Upper lobe of right lung (tissue), 1 donor: ENCODE measurements around the gene UNG. TPM values are rescaled to one million over a fixed set of nuclear protein-coding genes. Genes with fewer than 3 reads are reported as not detected.

Source experiments
- ATAC-seq: fragments of 200-7000 bp; cut with Tn5 transposase; one replicate; pipeline ENCODE4 v1.9.1; 2020; ENCODE audit warnings: mild to moderate bottlenecking, moderate library complexity
- DNase-seq: peaks from one replicate; pipeline ENCODE4 v3.0.0-alpha.2; 2020
- H3K27ac ChIP-seq: fragments of 200-600 bp; one replicate; pipeline ENCODE4 v1.8.0; 2022
- H3K27me3 ChIP-seq: fragments of 200-600 bp; one replicate; pipeline ENCODE4 v1.8.0; 2022; ENCODE audit warnings: mild to moderate bottlenecking
- H3K36me3 ChIP-seq: fragments of 200-600 bp; one replicate; pipeline ENCODE4 v1.8.0; 2022
- H3K4me1 ChIP-seq: fragments of 200-600 bp; one replicate; pipeline ENCODE4 v1.8.0; 2022
- H3K4me3 ChIP-seq: fragments of 200-600 bp; one replicate; pipeline ENCODE4 v1.8.0; 2022; ENCODE audit warnings: mild to moderate bottlenecking
- H3K9me3 ChIP-seq: fragments of 200-600 bp; one replicate; pipeline ENCODE4 v1.8.0; 2022
- CTCF ChIP-seq: fragments of 200-600 bp; IDR thresholded peaks from one replicate; pipeline ENCODE4 v1.8.0; 2022; ENCODE audit warnings: antibody characterized with exemption
- intact Hi-C: fragments of 100-400 bp; cut with DNase I; formaldehyde crosslinking; loops from one replicate; pipeline ENCODE4 v1.11.0; 2022
- total RNA-seq: library from RNA; stranded (reverse); fragmentation: NEBNext Ultra II Directional; extraction: Animal tissue kit (Norgen Biotek cat#: 25700); gene quantifications from one replicate; pipeline ENCODE4 v1.2.1, GENCODE V29; 2021
- donor health status: DM: no; HTN: yes; CAD: no; lungs with severe emphysema.

UNG gene
- total RNA-seq, 1 donor from 2014 or later, result 18.2 TPM

DNA sequence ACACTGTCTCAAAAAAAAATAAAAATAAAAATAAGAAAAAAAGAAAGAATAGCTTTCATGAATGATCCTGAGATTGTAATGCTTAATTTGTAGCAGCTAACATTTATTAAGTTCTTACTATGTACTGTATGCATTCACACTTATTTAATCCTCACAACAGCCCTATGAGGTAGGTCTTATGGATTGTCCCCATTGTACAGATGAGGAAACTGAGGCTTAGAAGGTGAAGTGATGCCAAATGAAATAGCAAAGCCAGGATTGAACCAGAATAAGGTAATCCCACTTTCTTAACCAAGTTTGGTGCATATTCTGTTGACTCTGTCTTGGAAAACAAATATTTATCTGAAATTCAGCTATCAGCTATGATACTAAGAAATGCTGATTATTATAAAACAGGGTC, 42.9 kb upstream of the UNG start:
- Histone ChIP-seq H3K4me1 (peaks cover 13% of the 10 kb centered on the region), H3K4me3 (peak overlapping the region; percentile 98), H3K9me3 (no peaks in the 10 kb centered on the region), H3K36me3 (peaks cover 28% of the 10 kb centered on the region), H3K27me3 (no peaks in the 10 kb centered on the region), H3K27ac (peak overlapping the region; percentile 93)
- no peak for DNase-seq
- TF ChIP-seq CTCF, result no peak
- no peak for ATAC-seq
- intact Hi-C loops, result no loop called here

DNA sequence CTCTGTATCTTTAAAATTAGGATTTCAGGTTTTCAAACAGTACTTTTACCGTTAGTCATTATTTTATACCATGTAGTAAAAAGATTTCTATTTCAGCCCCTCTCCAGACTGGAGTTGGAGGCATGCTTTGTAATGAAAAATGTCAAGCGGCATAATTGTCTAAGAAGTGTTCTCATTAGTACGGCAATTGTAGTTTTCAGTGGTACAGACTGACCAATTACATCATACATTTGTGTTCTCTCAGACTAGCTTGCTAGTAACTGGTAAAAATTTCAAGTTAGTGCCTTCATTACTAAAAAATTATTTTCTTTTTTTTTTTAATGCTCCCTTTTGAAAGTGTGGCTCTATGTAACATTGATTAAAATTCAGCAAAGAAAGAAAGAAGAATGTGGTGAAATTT, 40.5 kb upstream of the UNG start:
- no peaks in the 10 kb centered on the region for H3K9me3 ChIP-seq
- no peak for ATAC-seq
- no peaks in the 10 kb centered on the region for H3K27me3 ChIP-seq
- peaks cover 39% of the 10 kb centered on the region for H3K36me3 ChIP-seq
- H3K27ac ChIP-seq, result no peak overlapping the region
- no peak for DNase-seq
- H3K4me3 ChIP-seq, result no peak overlapping the region
- TF ChIP-seq CTCF, result no peak
- intact Hi-C loops, result no loop called here
- H3K4me1 ChIP-seq, result peaks cover 13% of the 10 kb centered on the region

DNA sequence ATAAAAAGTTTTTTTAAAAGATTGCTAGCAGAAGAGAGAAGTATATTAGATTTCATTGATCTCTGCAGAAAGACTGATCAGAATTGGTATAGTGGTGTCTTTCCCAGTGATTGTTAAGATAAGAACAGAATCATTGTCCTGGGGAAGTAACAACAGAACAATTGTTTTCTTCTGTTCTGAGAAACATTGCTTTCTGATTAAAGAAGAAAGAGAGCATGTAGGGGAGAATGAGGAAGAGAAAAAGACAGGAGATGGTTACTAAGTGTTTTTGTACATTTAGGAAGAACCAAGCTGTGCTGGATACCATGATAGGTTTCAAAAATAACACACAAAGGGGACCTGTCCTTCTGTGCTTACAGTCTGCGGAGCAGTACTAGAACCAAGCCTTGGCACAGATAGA, 40.0 kb upstream of the UNG start:
- no peaks in the 10 kb centered on the region for H3K9me3 ChIP-seq
- H3K4me3 ChIP-seq, result no peak overlapping the region
- peaks cover 39% of the 10 kb centered on the region for H3K36me3 ChIP-seq
- H3K4me1 ChIP-seq, result peaks cover 13% of the 10 kb centered on the region
- no peak for DNase-seq
- intact Hi-C loops, result no loop called here
- no peak for ATAC-seq
- no peak overlapping the region for H3K27ac ChIP-seq
- TF ChIP-seq CTCF, result no peak
- H3K27me3 ChIP-seq, result no peaks in the 10 kb centered on the region

GRCh38 chr12:109058773-109059172, 38.6 kb upstream of the UNG start:
- no peak for DNase-seq
- Histone ChIP-seq H3K27me3 (no peaks in the 10 kb centered on the region), H3K4me1 (peaks cover 11% of the 10 kb centered on the region), H3K27ac (no peak overlapping the region), H3K9me3 (no peaks in the 10 kb centered on the region), H3K4me3 (no peak overlapping the region), H3K36me3 (peaks cover 39% of the 10 kb centered on the region)
- intact Hi-C loops, result no loop called here
- ATAC-seq, result no peak
- no peak for TF ChIP-seq CTCF

- no peak overlapping the region for H3K4me3 ChIP-seq
- no peaks in the 10 kb centered on the region for H3K4me1 ChIP-seq
- intact Hi-C loops, result no loop called here
- no peaks in the 10 kb centered on the region for H3K27me3 ChIP-seq
- H3K36me3 ChIP-seq, result peaks cover 35% of the 10 kb centered on the region
- DNase-seq (no peak), ATAC-seq (no peak)
- H3K9me3 ChIP-seq, result no peaks in the 10 kb centered on the region
- no peak for TF ChIP-seq CTCF
- no peak overlapping the region for H3K27ac ChIP-seq
Measured at GRCh38 chr12:109064143-109064542, 33.3 kb upstream of the UNG start.

DNA sequence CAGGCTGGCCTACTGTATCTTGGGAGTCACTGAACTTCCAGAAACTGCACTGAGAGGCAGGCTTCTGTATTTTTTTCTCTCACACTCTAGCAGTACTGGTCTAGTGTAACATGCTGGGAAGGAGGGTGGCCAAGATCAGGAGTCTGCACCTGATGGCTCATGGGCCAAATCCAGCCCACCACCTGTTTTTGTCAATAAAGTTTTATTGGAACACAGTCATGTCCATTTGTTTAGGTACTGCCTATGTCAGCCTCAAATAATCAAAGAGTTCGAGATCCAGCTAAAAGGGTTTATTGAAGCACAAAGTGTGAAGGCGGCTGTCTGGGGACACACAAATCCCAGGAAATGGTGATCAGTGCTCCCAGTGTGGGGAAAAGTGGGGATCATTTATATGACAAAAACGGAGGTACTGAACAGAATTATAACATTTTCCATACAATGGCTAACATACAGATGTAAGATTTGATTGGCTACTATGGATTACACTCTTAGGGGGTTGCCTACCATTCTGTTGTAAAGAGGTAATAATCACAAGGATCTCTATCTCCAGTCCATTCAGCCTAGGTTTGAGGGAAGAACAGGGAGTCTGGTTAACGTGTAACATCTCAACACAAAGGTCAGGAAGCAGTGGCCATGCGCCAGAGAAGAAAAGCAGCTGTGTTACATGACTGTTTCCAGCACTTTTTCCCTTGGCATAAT, 32.1 kb upstream of the UNG start:
- TF ChIP-seq CTCF, result no peak
- peaks cover 35% of the 10 kb centered on the region for H3K36me3 ChIP-seq
- H3K27ac ChIP-seq, result no peak overlapping the region
- no peaks in the 10 kb centered on the region for H3K4me1 ChIP-seq
- intact Hi-C loops, result no loop called here
- H3K9me3 ChIP-seq, result no peaks in the 10 kb centered on the region
- no peak for DNase-seq
- H3K4me3 ChIP-seq, result no peak overlapping the region
- H3K27me3 ChIP-seq, result no peaks in the 10 kb centered on the region
- no peak for ATAC-seq
